ENCODE measurements around the gene GSTK1. TPM values are rescaled to one million over a fixed set of nuclear protein-coding genes. Genes with fewer than 3 reads are reported as not detected.

GSTK1 gene
- total and polyA plus RNA-seq, 2 of the 8 experiments (the other 6 are each of a cell fraction or from before 2014, with no cell fraction given) = 25.5 to 32.5 TPM

- no peak overlapping the region for H3K23ac ChIP-seq (ENCODE audit: insufficient read length)
- H3K18ac ChIP-seq (ENCODE audit: extremely low read depth, low read length) = no peak overlapping the region
- H3K27ac ChIP-seq (ENCODE audit: low read depth, low read length) = no peak overlapping the region
- H3K56ac ChIP-seq (replicated peaks; ENCODE audit: insufficient read length, low read depth, low read length) = no peak overlapping the region
- WGBS, 2 experiments (ENCODE audit: extremely low coverage in 1 of 2, insufficient coverage in 1 of 2, insufficient read length in 1 of 2, insufficient replicate concordance in 2 of 2, low coverage in 1 of 2, low lambda C conversion rate in 2 of 2, missing lambda C conversion rate in 1 of 2) = 68% methylated on average over 3 of the region's 3 CpGs; no CpG with 5 or more reads in 1 of the 2 experiments
- FAIRE-seq = no peak
- H3K9me3 ChIP-seq (ENCODE audit: insufficient read depth in 2 of 2, low read depth in 1 of 2, low read length in 1 of 2) = no peaks in the 10 kb centered on the region
- H4K91ac ChIP-seq (replicated peaks; ENCODE audit: insufficient read length, low read length) = no peak overlapping the region
- H2BK120ac ChIP-seq (replicated peaks; ENCODE audit: low read depth, low read length) = no peak overlapping the region
- H2AFZ ChIP-seq (ENCODE audit: low read length) = no peak overlapping the region
- H3K9ac ChIP-seq (replicated peaks in 1 of 4; ENCODE audit: extremely low read depth in 1 of 4, low read depth in 3 of 4, low read length in 3 of 4) = no peak overlapping the region
- H3K4ac ChIP-seq (replicated peaks; ENCODE audit: insufficient read length, low read depth, low read length) = no peak overlapping the region
- H3K23me2 ChIP-seq (ENCODE audit: low read depth, low read length) = no peaks in the 10 kb centered on the region
- no peaks in the 10 kb centered on the region; a peak in 2 of 7 replicates for H3K27me3 ChIP-seq (replicated peaks in 1 of 4; ENCODE audit: control insufficient read depth in 3 of 4, extremely low read depth in 1 of 4, insufficient read depth in 3 of 4, low read length in 3 of 4)
- ChIA-PET CTCF (ENCODE audit: partially characterized antibody) (interaction anchor here (1.0 to 2.5 kb wide), 6 partner anchors 11 to 277 kb away, joined by 3 to 8 read pairs (median 4); no protein-coding TSS in a partner anchor), POLR2A (ENCODE audit: partially characterized antibody) (no interaction called here)
- H3K4me2 ChIP-seq (ENCODE audit: insufficient read depth in 1 of 2, low read depth in 2 of 2, low read length in 2 of 2) = no peak overlapping the region
- no peak overlapping the region for H4K8ac ChIP-seq (ENCODE audit: extremely low read depth, insufficient read depth, low read length)
- no peak for DNase-seq (ENCODE audit: low read depth in 1 of 2, low spot score in 2 of 2)
- no peaks in the 10 kb centered on the region for H3K79me2 ChIP-seq (ENCODE audit: control insufficient read depth in 1 of 2, insufficient read depth in 2 of 2, low read length in 2 of 2)
- H3K79me1 ChIP-seq (ENCODE audit: low read depth, low read length) = no peaks in the 10 kb centered on the region
- H3K4me1 ChIP-seq (replicated peaks in 1 of 4; ENCODE audit: control insufficient read depth in 3 of 4, insufficient read depth in 4 of 4, low read length in 3 of 4) = no peaks in the 10 kb centered on the region
- no peak overlapping the region for H3K4me3 ChIP-seq (ENCODE audit: extremely low read depth in 1 of 4, insufficient read depth in 2 of 4, low read depth in 3 of 4, low read length in 4 of 4)
- H3K14ac ChIP-seq (ENCODE audit: insufficient read length) = no peak overlapping the region
- no peak overlapping the region for H2BK12ac ChIP-seq (ENCODE audit: low read depth, low read length)
- H2AK5ac ChIP-seq (ENCODE audit: low read depth, low read length) = no peak overlapping the region
- no peak overlapping the region for H2BK15ac ChIP-seq (ENCODE audit: low read length)
- no peak overlapping the region for H2BK20ac ChIP-seq (ENCODE audit: low read length)
- no peak overlapping the region for H2BK5ac ChIP-seq (ENCODE audit: low read depth, low read length)
- no peaks in the 10 kb centered on the region for H4K20me1 ChIP-seq (replicated peaks in 1 of 2; ENCODE audit: control insufficient read depth in 1 of 2, insufficient read depth in 2 of 2, low read length in 2 of 2)
- H4K5ac ChIP-seq (ENCODE audit: insufficient read length, low read depth, low read length) = no peak overlapping the region
- H3K36me3 ChIP-seq (ENCODE audit: control insufficient read depth in 2 of 4, insufficient read depth in 4 of 4, low read length in 3 of 4) = no peaks in the 10 kb centered on the region
- TF ChIP-seq POLR2AphosphoS5 (IDR thresholded peaks at IDR 0.05; ENCODE audit: low read depth, low read length) (no peak), FOSL1 (IDR thresholded peaks at IDR 0.05; ENCODE audit: insufficient read depth, low read depth, low read length) (no peak)
These were observed 18.1 kb upstream of the GSTK1 start for GRCh38 chr7:143245123-143245522.
